Mucosa of descending colon (tissue), 3 donors: ENCODE measurements around the gene AGPAT3. TPM values are rescaled to one million over a fixed set of nuclear protein-coding genes. Genes with fewer than 3 reads are reported as not detected.

Experiments
- ATAC-seq: fragments of 200-7000 bp; cut with Tn5 transposase; one replicate; pipeline ENCODE4 v1.9.1; 2020; ENCODE audit warnings: mild to moderate bottlenecking, moderate library complexity
- DNase-seq, 3 donors: peaks; one replicate each; pipeline ENCODE4 v3.0.0-alpha.2; 2020
- H3K36me3 ChIP-seq: fragments of 200-600 bp; one replicate; pipeline ENCODE4 v1.8.0; 2021; ENCODE audit warnings: low read depth, mild to moderate bottlenecking
- H3K4me1 ChIP-seq: fragments of 200-600 bp; one replicate; pipeline ENCODE4 v1.8.0; 2021; ENCODE audit warnings: low read depth, mild to moderate bottlenecking
- H3K4me3 ChIP-seq: fragments of 200-600 bp; one replicate; pipeline ENCODE4 v1.8.0; 2021; ENCODE audit warnings: mild to moderate bottlenecking
- H3K9me3 ChIP-seq: fragments of 200-600 bp; one replicate; pipeline ENCODE4 v1.8.0; 2021; ENCODE audit warnings: mild to moderate bottlenecking
- CTCF ChIP-seq: fragments of 200-600 bp; IDR thresholded peaks from one replicate; pipeline ENCODE4 v1.8.0; 2022; ENCODE audit warnings: antibody characterized with exemption, mild to moderate bottlenecking
- intact Hi-C, 2 donors: fragments of 100-400 bp; cut with DNase I in 1 of 2; cut with micrococcal nuclease in 1 of 2; formaldehyde crosslinking; loops; one replicate each; pipeline versions ENCODE4 v1.11.0 to v1.11.1; 2022; cut with DNase I, micrococcal nuclease
- total RNA-seq, 3 donors: library from RNA; stranded (reverse); fragmentation: NEBNext Ultra II Directional in 2 of 3; extraction: Animal tissue kit (Norgen Biotek cat#: 25700) in 2 of 3; gene quantifications; one replicate each; pipeline versions ENCODE4 v1.2.1 to v1.2.4, GENCODE V29; 2021 to 2023
- donor health status: DM: no; HTN: no; CAD: no; lungs with moderate emphysema.
- donor health status: DM: no; HTN: no; CAD: no.
- donor health status: DM: no; HTN: yes; CAD: no.

The AGPAT3 gene
- total RNA-seq, 3 donors from 2014 or later = 77.7 to 120 (median 97.7) TPM

- intact Hi-C loops = no loop called here
- Histone ChIP-seq H3K4me3 (no peak overlapping the region), H3K36me3 (no peaks in the 10 kb centered on the region), H3K4me1 (peaks cover 29% of the 10 kb centered on the region), H3K9me3 (no peaks in the 10 kb centered on the region)
- ATAC-seq (peak; percentile 82), DNase-seq (peak; percentile 82 to 89 (median 86))
- no peak for TF ChIP-seq CTCF
These were observed 1.8 kb downstream of the AGPAT3 start for GRCh38 chr21:43866659-43867331.

GRCh38 chr21:43867332-43867703 lies 2.3 kb downstream of the AGPAT3 start:
- DNase-seq = peak in 1 of 3 donors; percentile 36
- peaks cover 29% of the 10 kb centered on the region for H3K4me1 ChIP-seq
- H3K4me3 ChIP-seq = no peak overlapping the region
- intact Hi-C loops = no loop called here
- TF ChIP-seq CTCF = no peak
- H3K36me3 ChIP-seq = no peaks in the 10 kb centered on the region
- ATAC-seq = no peak
- no peaks in the 10 kb centered on the region for H3K9me3 ChIP-seq

GRCh38 chr21:43867948-43868347 lies 2.9 kb downstream of the AGPAT3 start:
- DNase-seq (peak in 1 of 3 donors; percentile 10), ATAC-seq (no peak)
- no peak for TF ChIP-seq CTCF
- Histone ChIP-seq H3K4me1 (peaks cover 29% of the 10 kb centered on the region), H3K4me3 (no peak overlapping the region), H3K9me3 (no peaks in the 10 kb centered on the region), H3K36me3 (no peaks in the 10 kb centered on the region)
- intact Hi-C loops = no loop called here

- peak in 1 of 3 donors; percentile 62 for DNase-seq
- TF ChIP-seq CTCF = no peak
- peak; percentile 26 for ATAC-seq
- H3K4me1 ChIP-seq = peaks cover 29% of the 10 kb centered on the region
- no peaks in the 10 kb centered on the region for H3K36me3 ChIP-seq
- no peaks in the 10 kb centered on the region for H3K9me3 ChIP-seq
- intact Hi-C loops = no loop called here
- H3K4me3 ChIP-seq = no peak overlapping the region
These were observed 3.4 kb downstream of the AGPAT3 start for GRCh38 chr21:43868461-43868860.

- H3K36me3 ChIP-seq = no peaks in the 10 kb centered on the region
- TF ChIP-seq CTCF = no peak
- intact Hi-C loops = no loop called here
These were observed 4.7 kb downstream of the AGPAT3 start for GRCh38 chr21:43869486-43870325.

More at GRCh38 chr21:43869486-43870325, 4.7 kb downstream of the AGPAT3 start:
- Histone ChIP-seq H3K9me3 (no peaks in the 10 kb centered on the region), H3K4me1 (peaks cover 27% of the 10 kb centered on the region), H3K4me3 (no peak overlapping the region)
- ATAC-seq = no peak
- DNase-seq = peak in 1 of 3 donors; percentile 42
